ENCODE measurements around the gene NUMB.

DNA sequence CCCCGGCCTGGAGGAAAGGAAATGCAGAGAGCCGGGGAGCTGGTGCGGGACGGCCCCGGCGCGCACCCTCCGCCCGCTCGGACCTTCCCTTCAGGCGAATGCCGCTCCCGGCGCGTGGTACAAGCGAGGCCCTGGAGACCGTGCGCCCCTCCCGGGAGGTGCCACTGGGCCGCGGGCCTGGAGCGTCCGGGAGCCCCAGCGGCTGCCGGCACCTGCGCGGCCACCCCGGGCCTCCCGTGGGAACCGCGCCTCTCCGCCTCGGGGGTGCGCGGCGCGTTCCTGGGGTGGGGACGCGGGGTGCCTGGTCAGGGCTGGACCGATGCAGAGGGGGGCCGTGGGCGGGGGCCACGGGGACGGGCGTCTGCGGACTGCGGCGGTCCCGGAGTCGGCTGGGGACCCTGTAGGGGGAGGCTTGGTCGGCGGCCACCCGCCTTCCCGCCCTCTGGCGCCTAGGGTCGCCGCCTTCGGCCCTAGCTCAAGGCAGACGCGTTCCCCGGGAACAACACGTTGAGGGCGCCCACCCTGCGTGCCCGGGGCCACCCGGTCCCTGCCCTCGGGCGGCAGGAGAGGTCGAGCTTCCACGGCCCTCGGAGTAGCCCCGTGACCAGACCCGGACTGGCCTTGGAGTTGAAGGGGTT, 220.4 kb downstream of the NUMB start:
- TF ChIP-seq POLR2A (IDR thresholded peaks at IDR 0.05) = no peak
- TF ChIP-seq, protein P1, sequence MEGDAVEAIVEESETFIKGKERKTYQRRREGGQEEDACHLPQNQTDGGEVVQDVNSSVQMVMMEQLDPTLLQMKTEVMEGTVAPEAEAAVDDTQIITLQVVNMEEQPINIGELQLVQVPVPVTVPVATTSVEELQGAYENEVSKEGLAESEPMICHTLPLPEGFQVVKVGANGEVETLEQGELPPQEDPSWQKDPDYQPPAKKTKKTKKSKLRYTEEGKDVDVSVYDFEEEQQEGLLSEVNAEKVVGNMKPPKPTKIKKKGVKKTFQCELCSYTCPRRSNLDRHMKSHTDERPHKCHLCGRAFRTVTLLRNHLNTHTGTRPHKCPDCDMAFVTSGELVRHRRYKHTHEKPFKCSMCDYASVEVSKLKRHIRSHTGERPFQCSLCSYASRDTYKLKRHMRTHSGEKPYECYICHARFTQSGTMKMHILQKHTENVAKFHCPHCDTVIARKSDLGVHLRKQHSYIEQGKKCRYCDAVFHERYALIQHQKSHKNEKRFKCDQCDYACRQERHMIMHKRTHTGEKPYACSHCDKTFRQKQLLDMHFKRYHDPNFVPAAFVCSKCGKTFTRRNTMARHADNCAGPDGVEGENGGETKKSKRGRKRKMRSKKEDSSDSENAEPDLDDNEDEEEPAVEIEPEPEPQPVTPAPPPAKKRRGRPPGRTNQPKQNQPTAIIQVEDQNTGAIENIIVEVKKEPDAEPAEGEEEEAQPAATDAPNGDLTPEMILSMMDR (IDR thresholded peaks at IDR 0.05) = no peak
